ES-I3 (cell line): ENCODE results near the gene CEP128.
"Not testable (repeated sequence)": the region's sequence is repeated elsewhere in the genome, so short reads cannot be mapped to it uniquely, and the experiment has no call there.

ENCODE experiments used
- H3K36me3 ChIP-seq: 2 replicates; pipeline ENCODE4 v1.6.1; 2013; ENCODE audit warnings: mild to moderate bottlenecking, low read length, control low read depth, moderate library complexity; ENCODE audit not compliant: insufficient read depth
- H3K4me1 ChIP-seq: 2 replicates; pipeline ENCODE4 v1.6.1; 2013; ENCODE audit warnings: mild to moderate bottlenecking, control low read depth, low read length; ENCODE audit not compliant: insufficient read depth
- H3K9ac ChIP-seq: 2 replicates; pipeline ENCODE4 v1.6.1; 2013; ENCODE audit warnings: low read depth, mild to moderate bottlenecking, low read length, moderate library complexity
- H3K9me3 ChIP-seq: 2 replicates; pipeline ENCODE4 v1.6.1; 2013; ENCODE audit warnings: mild to moderate bottlenecking, low read length, moderate library complexity; ENCODE audit not compliant: control insufficient read depth, insufficient read depth

Gene CEP128

DNA sequence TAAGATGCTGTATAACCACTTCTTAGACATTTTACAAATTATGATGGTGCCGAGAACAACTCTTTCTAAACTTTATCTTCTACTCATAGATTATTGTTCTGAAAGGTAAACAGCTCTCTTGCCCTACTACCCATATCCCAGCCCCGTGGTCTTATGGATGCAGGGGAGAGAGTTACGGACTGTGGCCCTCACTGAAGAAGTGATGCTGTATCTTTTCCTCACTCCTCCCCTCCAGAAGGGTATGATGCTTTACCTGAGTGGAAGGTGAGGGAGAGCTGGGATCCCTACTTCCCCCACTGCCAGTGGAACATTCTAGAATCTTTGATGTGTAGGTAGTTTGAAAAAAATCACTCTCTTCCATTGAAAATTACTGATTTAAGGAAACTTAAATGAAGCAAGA is 17.4 kb upstream of the CEP128 start:
- no peaks in the 10 kb centered on the region for H3K9me3 ChIP-seq
- no peaks in the 10 kb centered on the region for H3K4me1 ChIP-seq
- no peaks in the 10 kb centered on the region for H3K36me3 ChIP-seq
- no peak overlapping the region for H3K9ac ChIP-seq

DNA sequence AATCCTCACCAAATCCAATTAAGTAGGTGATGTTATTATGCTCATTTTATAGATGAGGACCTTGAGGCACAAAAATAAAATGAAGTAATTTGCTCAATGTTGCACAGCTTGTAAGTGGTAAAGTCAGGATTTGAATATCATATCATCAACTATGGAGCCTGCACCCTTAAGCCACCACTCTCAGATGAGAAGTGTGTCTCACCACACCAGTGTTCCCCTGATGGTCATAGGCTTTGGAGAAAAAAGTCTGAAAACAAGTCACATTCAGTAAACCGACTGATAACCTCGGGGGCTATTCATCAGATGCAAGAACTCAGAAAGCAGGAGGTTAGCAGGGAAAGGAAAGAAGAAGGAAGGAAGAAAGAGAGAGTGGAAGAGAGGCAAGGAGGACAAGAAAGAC is 16.7 kb upstream of the CEP128 start:
- Histone ChIP-seq H3K9me3 (no peaks in the 10 kb centered on the region), H3K9ac (no peak overlapping the region), H3K36me3 (no peaks in the 10 kb centered on the region), H3K4me1 (no peaks in the 10 kb centered on the region)

DNA sequence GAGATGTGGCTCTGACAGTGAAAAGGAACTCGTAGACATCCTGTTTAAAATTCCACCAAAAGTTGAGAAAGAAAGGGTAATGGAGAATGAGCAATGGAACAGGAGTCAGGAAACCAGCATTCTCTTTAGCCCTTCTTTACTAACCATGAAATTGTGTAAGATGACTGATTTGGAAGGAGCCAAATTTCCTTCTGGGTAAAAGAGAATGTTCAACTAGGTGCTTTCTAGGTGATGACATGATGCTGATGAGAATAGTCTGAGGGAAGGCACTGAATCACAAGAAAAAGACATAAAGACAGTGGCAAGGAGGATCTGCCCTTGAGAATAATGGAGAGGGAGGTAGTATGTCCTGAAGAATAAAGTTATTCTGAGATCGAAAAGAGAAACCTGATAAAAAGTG is 16.1 kb upstream of the CEP128 start:
- H3K9ac ChIP-seq, result no peak overlapping the region
- H3K36me3 ChIP-seq, result no peaks in the 10 kb centered on the region
- H3K4me1 ChIP-seq, result no peaks in the 10 kb centered on the region
- no peaks in the 10 kb centered on the region for H3K9me3 ChIP-seq

DNA sequence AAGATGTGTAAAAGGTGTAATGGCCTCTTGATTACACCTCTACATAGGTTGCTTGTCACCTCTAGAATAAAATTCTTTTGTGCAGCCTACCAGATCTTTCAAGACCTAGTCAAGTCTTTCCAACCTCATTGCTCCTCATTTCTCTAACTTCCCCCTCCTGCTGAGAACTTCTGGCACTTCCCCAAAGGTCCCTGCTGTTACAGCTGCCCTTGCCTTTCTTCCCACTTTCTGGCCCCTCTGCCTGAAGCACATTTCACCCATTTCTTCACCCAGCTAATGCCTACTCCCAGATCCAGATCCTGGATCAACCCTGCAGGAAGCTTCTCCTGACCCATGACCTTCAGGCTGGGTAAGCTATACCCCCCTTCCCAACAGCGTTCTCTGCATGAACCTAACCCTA is 15.4 kb upstream of the CEP128 start:
- H3K4me1 ChIP-seq, result no peaks in the 10 kb centered on the region
- H3K36me3 ChIP-seq, result no peaks in the 10 kb centered on the region
- H3K9ac ChIP-seq, result no peak overlapping the region
- H3K9me3 ChIP-seq, result no peaks in the 10 kb centered on the region

DNA sequence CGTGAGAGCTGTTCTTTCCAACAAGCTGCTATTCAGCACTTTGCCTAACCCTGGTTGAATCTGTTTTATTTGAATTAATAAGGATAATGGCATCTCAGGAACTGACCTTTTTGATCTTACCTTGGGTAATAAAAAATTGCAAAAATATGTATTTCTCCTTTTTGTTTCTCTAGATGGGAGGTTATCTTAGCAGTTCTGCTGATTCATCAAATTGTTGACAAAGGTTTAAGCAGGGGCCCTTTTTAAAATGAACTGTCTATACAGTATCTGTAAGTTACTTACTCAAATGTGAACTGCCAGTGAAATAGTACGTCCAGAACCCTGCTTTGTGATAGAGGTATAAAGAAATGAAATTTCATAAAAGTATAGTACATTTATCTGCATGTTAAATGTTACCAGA is 14.6 kb upstream of the CEP128 start:
- Histone ChIP-seq H3K9ac (peak overlapping the region; percentile 48; the same call in 1 of the 2 replicates), H3K9me3 (no peaks in the 10 kb centered on the region), H3K36me3 (no peaks in the 10 kb centered on the region), H3K4me1 (no peaks in the 10 kb centered on the region)

DNA sequence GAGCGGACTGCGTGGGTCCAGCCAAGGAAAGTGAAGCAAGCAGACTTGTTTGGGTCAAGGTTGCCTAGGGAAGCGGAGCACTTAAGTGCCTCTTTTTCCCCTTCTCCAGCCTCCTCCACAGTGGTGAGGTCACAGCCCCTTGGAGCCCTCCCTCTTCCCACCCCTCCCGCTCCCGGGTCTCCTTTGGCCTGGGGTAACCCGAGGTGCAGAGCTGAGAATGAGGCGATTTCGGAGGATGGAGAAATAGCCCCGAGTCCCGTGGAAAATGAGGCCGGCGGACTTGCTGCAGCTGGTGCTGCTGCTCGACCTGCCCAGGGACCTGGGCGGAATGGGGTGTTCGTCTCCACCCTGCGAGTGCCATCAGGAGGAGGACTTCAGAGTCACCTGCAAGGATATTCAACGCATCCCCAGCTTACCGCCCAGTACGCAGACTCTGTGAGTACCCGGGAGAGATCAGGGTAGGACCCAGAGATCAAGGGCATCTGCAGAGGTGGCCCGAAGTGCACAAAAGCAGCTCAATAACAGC is 13.9 kb upstream of the CEP128 start, which contains the start of gene TSHR:
Gene TSHR, plus strand, starts transcription at position 206 of the 526 bp plus-strand sequence. Its CDS starts 60 bp downstream, at position 266.
- H3K9me3 ChIP-seq, result no peaks in the 10 kb centered on the region
- no peaks in the 10 kb centered on the region for H3K4me1 ChIP-seq
- peak within 1 kb of the TSS; percentile 48 for H3K9ac ChIP-seq

DNA sequence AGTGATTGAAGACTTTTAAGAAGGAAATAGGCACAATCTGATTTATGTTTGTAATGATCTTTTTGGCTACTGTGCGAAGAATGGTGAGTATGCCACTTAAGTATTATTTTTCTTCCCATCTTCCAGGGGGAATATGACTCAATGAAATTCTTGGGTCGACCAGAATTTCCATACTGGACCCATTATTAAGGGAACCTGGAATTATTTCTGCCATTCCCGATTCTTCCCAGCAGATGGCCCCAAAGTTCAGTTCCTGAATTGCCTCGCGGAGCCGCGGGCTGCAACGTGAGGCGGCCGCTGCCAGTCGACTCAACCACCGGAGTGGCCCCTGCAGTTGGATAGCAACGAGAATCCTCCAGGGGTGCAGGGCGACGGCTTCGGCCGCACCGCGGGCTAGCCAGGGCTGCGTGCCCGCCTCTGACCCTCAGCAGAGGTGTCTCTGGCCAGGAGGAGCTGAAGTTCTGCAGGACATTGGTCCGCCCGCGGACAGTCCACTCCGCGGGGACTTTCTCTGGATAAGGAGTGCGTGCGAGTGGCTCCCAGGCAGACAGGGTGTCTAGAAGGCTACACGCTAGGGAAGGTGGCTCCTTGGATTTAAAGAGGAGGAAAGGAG is 13.3 kb upstream of the CEP128 start:
- no peaks in the 10 kb centered on the region for H3K36me3 ChIP-seq
- no peaks in the 10 kb centered on the region for H3K9me3 ChIP-seq
- peak overlapping the region; percentile 48; the same call in 1 of the 2 replicates for H3K9ac ChIP-seq
- no peaks in the 10 kb centered on the region for H3K4me1 ChIP-seq

More for the DNA sequence above, 13.9 kb upstream of the CEP128 start, which contains the start of gene TSHR:
- no peaks in the 10 kb centered on the region for H3K36me3 ChIP-seq

DNA sequence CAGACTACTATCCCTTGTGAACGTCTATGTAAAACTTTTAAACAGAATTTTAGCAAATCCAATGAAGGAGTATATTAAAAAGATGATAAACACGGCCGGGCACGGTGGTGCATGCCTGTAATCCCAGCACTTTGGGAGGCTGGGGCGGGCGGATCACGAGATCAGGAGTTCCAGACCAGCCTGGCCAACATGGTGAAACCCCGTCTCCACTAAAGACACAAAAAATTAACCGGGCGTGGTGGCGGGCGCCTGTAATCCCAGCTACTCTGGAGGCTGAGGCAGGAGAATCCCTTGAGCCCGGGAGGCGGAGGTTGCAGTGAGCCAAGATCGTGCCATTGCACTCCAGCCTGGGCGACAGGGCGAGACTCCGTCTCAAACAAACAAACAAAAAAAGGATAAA is 11.7 kb upstream of the CEP128 start:
- H3K36me3 ChIP-seq, H3K9me3 ChIP-seq, H3K9ac ChIP-seq, H3K4me1 ChIP-seq: not testable (repeated sequence)

DNA sequence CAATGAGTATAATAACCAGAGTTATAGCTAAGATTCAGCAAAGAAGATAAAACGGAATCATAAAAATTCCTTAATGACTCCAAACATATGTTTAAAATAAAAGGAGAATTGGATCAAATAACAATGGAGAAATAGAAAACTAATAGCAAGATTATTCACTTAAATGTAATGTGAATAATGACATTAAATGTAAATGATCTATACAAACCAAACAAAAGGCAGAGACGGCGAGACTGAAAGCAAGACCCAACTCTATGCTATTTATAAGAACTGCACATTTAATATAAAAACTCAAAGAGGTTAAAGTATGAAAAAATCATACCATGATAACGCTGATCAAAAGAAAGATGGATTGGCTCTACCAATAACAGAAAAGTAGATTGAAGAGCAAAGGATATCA is 10.0 kb upstream of the CEP128 start:
- Histone ChIP-seq H3K4me1 (no peaks in the 10 kb centered on the region), H3K36me3 (no peaks in the 10 kb centered on the region), H3K9ac (no peak overlapping the region), H3K9me3 (no peaks in the 10 kb centered on the region)

DNA sequence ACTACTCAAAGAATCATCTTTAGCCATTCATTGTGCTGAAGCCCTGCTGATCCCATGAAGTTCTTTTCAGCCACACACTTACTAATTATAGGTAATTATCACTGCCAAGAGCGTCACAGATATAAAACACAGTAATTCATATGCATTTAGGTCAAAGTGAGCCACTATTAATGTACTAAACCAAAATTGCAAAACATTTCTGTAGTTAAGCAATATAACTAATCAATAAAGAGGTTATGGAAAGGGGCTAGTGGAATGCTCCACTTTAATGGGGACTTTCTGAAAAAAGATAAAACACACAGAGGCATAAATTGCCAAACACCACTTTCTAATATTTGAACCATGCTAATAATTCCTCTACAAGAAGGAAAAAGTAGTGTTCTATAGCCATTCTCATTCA is 6.8 kb upstream of the CEP128 start:
- Histone ChIP-seq H3K4me1 (no peaks in the 10 kb centered on the region), H3K36me3 (no peaks in the 10 kb centered on the region), H3K9me3 (no peaks in the 10 kb centered on the region), H3K9ac (no peak overlapping the region)

DNA sequence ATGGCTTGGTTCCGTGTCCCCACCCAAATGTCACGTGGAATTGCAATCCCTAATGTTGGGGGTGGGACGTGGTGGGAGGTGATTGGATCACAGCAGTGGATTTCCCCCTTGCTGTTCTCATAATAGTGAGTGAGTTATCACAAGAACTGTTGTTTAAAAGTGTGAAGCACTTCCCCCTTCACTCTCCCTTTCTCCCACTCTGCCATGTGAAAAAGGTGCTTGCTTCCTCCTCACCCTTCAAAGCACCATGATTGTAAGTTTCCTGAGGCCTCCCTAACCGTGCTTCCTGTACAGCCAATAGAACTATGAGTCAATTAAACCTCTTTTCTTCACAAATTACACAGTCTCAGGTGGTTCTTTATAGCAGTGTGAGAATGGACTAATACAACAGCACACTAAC is 5.3 kb upstream of the CEP128 start:
- no peaks in the 10 kb centered on the region for H3K36me3 ChIP-seq
- no peaks in the 10 kb centered on the region for H3K9me3 ChIP-seq
- H3K4me1 ChIP-seq, result no peaks in the 10 kb centered on the region
- no peak overlapping the region for H3K9ac ChIP-seq

DNA sequence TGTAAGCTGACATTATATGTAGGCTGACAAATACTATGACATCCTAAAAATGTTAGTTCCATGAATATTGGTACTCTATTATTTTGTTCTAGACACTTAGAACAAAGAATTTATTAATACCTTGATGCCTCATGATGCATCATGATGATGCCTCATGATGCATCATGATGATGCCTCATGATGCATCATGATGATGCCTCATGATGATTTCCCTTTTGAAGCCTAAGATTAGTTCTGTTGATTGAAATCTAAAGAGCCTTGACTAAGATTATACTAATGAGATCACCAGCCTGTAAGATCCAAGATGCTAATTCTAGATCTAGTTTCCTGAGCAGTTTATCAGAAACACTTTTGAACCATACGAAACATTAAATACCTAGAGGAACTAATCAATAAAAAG is 4.6 kb upstream of the CEP128 start:
- H3K9me3 ChIP-seq, result no peaks in the 10 kb centered on the region
- H3K4me1 ChIP-seq, result no peaks in the 10 kb centered on the region
- H3K9ac ChIP-seq, result no peak overlapping the region
- no peaks in the 10 kb centered on the region for H3K36me3 ChIP-seq

DNA sequence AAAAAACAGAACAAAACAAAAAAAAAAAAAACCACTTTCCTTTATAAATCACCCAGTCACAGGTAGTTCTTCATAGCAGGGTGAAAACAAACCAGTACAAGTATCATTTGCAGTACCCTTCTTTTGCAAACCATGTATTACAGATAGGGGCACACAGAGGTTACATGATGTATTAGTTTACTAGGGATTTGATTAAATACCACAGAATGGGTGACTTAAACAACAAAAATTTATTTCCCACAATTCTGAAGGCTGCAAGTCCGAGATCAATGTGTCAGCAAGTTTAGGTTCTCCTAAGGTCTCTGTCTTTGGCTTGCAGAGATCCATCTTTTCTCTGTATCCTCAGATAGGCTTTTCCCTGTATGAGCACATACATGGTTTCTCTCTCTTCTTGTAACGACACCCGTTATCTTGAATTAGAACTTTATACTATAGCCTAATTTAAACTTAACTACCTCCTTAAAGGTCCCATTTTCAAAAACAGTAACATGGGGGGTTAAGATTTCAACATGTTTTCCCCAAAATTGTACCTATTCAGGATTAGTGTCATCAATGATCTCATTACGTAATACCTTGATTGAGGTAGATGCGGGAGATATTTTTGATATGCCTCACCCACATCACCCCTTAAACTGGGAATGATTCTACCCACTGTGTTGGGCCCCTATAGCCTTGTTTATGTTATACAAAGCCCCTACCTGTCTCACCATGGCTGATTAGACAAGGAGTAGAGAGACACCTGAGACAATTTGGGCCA is 3.5 kb upstream of the CEP128 start:
- Histone ChIP-seq H3K36me3 (no peaks in the 10 kb centered on the region), H3K9me3 (no peaks in the 10 kb centered on the region), H3K4me1 (no peaks in the 10 kb centered on the region), H3K9ac (no peak overlapping the region)

DNA sequence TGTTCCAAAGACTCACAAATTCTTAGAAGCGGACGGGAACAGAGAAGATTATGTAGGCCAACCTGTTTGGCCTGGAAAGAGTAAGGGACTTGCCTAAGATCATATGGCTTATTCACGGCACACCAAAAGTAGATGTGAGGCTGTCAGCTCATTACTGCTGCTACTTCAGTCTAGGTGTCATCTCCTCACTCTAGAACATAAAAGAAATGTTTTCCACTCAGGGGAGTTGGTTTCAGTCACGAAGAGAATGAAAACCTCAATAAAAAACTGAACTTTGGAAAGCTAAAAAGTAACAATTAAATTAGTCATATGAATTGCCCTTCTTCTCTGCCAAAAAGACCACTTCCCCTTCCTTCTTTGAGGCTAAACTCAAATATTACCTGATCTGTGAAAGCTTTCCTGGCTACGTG is 658 bp upstream of the CEP128 start:
- no peaks in the 10 kb centered on the region for H3K9me3 ChIP-seq
- H3K4me1 ChIP-seq, result no peaks in the 10 kb centered on the region
- H3K9ac ChIP-seq, result peak overlapping the region; percentile 69
- H3K36me3 ChIP-seq, result no peaks in the 10 kb centered on the region

DNA sequence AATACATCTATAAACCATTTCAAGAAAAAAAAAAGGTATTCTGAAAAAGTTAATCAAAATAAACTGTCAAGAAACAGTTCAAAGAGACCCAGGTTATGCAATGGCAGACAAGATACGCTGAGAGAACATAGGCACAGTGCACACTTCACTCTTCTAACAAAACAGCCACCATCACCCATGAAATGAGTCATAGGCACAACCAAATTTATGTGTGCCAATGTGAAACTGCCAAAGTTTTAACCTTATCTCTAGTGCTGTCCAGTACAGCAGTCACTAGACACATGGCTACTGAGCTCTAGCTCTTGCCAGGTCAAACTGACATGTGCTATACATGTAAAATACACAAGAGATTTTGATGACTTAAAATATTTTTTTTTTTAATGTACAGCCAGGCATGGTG is 1.4 kb downstream of the CEP128 start:
- no peaks in the 10 kb centered on the region for H3K4me1 ChIP-seq
- H3K9ac ChIP-seq, result peak overlapping the region; percentile 69; the same call in 1 of the 2 replicates
- no peaks in the 10 kb centered on the region for H3K9me3 ChIP-seq
- no peaks in the 10 kb centered on the region for H3K36me3 ChIP-seq
